ENCODE measurements around the gene LRRC46. TPM values are rescaled to one million over a fixed set of nuclear protein-coding genes. Genes with fewer than 3 reads are reported as not detected.
A peak's percentile ranks its signal among the peaks of the same experiment; 100 is the strongest.

LRRC46 gene
- total and polyA plus RNA-seq, 2 experiments from 2014 or later, result 1.9 TPM; not detected in 1

DNA sequence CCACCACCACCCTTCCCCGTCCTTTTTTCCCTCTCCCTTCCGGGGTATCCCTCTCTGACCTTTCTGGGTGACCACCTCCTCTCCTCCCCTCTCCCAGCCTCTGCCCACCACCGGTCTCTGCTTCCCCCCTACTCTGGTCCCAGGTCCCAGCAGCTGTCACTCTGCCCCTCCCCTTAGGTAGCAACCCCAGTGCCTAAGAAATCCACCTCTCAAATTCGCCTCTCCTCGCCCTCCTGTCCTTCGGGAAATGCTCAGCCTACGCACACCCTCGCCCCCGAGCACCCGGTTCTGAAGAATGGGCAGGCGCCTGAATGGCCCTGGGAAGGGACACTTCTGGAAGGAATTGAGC is 20.3 kb downstream of the LRRC46 start:
- no peak overlapping the region for H3K27ac ChIP-seq
- no peaks in the 10 kb centered on the region for H3K9me3 ChIP-seq (ENCODE audit: low read depth)
- no peak for DNase-seq (ENCODE audit: low read depth in 1 of 2, low spot score in 1 of 2)
- peaks cover 53% of the 10 kb centered on the region for H3K27me3 ChIP-seq
- TF ChIP-seq, protein P1, sequence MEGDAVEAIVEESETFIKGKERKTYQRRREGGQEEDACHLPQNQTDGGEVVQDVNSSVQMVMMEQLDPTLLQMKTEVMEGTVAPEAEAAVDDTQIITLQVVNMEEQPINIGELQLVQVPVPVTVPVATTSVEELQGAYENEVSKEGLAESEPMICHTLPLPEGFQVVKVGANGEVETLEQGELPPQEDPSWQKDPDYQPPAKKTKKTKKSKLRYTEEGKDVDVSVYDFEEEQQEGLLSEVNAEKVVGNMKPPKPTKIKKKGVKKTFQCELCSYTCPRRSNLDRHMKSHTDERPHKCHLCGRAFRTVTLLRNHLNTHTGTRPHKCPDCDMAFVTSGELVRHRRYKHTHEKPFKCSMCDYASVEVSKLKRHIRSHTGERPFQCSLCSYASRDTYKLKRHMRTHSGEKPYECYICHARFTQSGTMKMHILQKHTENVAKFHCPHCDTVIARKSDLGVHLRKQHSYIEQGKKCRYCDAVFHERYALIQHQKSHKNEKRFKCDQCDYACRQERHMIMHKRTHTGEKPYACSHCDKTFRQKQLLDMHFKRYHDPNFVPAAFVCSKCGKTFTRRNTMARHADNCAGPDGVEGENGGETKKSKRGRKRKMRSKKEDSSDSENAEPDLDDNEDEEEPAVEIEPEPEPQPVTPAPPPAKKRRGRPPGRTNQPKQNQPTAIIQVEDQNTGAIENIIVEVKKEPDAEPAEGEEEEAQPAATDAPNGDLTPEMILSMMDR (IDR thresholded peaks at IDR 0.05; ENCODE audit: low read depth, low read length), result no peak
- peaks cover 8% of the 10 kb centered on the region for H3K4me1 ChIP-seq (ENCODE audit: low read depth)
- H3K36me3 ChIP-seq, result no peaks in the 10 kb centered on the region
- no peak overlapping the region for H3K4me3 ChIP-seq

DNA sequence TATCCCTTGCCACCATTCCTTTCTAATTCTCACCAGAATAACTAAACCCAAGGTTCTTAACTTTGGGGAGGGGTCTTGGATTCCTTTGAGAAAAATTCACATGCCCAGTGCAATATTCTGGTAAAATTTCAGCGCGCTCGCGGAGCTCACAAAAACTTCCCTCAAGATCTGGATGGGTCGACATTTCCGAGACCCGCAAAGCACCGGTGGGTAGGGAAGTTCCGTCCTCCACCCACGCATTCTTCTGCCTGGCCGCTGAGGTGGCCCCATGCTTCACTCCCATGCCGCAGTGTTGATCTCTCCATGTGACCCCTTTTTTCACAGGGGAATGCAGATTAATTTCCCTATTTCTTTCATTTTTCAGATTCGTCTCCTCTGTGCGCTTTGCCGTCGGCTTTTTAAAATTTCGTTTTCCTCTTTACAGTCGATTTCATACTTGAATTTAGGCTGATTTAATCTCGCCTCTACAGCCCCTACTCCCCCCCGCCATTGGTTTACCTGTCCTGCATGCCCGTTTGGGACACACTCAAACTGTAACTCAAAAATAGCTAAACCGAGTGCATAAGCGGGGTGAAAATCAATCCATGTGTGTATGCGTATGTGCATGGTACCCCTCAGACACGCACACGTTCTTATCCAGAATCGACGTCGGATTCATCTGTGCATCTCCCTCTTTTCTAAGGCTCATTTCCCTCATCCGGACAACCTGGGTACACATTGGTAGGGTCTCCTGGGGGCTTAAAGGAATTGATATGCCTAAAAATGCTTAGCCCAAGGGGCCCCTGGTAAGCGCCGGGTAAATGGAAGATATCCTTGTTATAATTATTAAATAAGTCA is 20.9 kb downstream of the LRRC46 start:
- no peak for DNase-seq (ENCODE audit: low read depth in 1 of 2, low spot score in 1 of 2)
- H3K27me3 ChIP-seq, result peaks cover 53% of the 10 kb centered on the region
- TF ChIP-seq, protein P1 (IDR thresholded peaks at IDR 0.05; ENCODE audit: low read depth, low read length), result no peak
- H3K4me1 ChIP-seq (ENCODE audit: low read depth), result peaks cover 5% of the 10 kb centered on the region
- no peaks in the 10 kb centered on the region for H3K9me3 ChIP-seq (ENCODE audit: low read depth)
- H3K27ac ChIP-seq, result no peak overlapping the region
- H3K36me3 ChIP-seq, result no peaks in the 10 kb centered on the region
- no peak overlapping the region for H3K4me3 ChIP-seq

DNA sequence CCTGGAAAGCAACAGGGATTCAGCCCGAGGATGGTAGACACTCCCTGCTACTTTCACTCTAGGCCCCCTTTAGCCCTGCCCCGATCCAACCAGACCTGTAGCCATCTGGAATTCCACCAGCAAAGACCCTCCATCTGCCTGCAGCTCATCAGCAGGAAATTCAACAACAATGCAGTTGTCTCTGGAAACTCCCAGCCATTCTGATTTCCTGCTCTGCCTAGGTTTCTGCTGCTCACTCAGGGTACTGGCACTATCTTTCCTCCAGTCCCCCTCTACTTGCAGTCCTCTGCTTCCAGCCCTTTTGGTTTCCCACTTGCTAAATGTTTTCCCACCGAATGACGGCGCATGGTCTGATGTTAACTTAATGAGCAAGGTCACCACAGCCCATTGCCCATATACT is 22.1 kb downstream of the LRRC46 start:
- TF ChIP-seq, protein P1 (IDR thresholded peaks at IDR 0.05; ENCODE audit: low read depth, low read length), result no peak
- no peak overlapping the region for H3K27ac ChIP-seq
- no peak overlapping the region for H3K4me3 ChIP-seq
- H3K9me3 ChIP-seq (ENCODE audit: low read depth), result no peaks in the 10 kb centered on the region
- H3K27me3 ChIP-seq, result peaks cover 42% of the 10 kb centered on the region
- DNase-seq (ENCODE audit: low read depth in 1 of 2, low spot score in 1 of 2), result no peak
- no peaks in the 10 kb centered on the region for H3K36me3 ChIP-seq
- peaks cover 5% of the 10 kb centered on the region for H3K4me1 ChIP-seq (ENCODE audit: low read depth)

DNA sequence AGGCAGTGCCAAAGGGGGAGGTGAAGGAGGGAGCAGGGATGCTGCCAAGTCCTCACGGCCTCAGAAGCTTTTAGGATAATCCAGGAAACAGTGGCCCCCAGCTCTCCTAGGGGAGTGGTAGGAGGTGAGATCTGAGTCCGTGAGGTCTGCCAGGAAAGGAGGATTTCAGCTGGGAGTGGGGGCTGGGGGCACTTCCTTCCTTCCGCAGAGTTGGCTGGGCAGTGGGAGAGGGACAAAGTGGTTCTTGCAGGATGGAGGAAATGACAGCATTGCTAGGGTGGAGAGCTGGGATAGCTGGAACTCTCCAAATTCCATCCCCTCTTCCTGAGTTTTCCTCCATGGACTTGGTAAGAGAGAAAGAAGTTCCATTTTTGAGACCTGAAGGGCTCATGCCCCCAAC is 24.3 kb downstream of the LRRC46 start:
- TF ChIP-seq, protein P1 (IDR thresholded peaks at IDR 0.05; ENCODE audit: low read depth, low read length), result no peak
- no peaks in the 10 kb centered on the region for H3K36me3 ChIP-seq
- H3K4me1 ChIP-seq (ENCODE audit: low read depth), result peaks cover 5% of the 10 kb centered on the region
- peaks cover 30% of the 10 kb centered on the region for H3K27me3 ChIP-seq
- H3K4me3 ChIP-seq, result no peak overlapping the region
- DNase-seq (ENCODE audit: low read depth in 1 of 2, low spot score in 1 of 2), result peak in 1 of 2 donors; percentile 34
- no peak overlapping the region for H3K27ac ChIP-seq
- H3K9me3 ChIP-seq (ENCODE audit: low read depth), result no peaks in the 10 kb centered on the region

DNA sequence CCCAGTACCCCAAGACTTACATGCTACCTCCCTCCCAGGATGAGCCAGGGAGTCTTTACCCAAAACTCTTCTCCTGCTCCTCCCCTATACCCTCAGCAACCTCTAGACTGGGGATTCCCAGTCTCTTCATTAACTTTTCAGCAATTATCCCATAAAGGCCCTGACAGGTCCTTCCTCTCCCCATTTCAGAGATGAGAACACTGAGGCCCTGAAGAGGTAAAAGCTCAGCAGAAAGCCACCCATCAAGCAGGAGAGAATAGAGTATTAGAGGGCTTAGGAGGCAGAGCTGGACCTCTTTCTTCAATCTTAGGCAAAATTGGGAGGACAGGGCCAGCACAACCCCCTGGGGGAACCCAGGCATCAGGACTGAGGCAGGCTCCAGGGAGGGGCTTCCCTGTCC is 25.4 kb downstream of the LRRC46 start:
- TF ChIP-seq, protein P1 (IDR thresholded peaks at IDR 0.05; ENCODE audit: low read depth, low read length), result no peak
- H3K27me3 ChIP-seq, result peaks cover 24% of the 10 kb centered on the region

More for the DNA sequence above, 25.4 kb downstream of the LRRC46 start:
- no peak overlapping the region for H3K4me3 ChIP-seq
- peaks cover 4% of the 10 kb centered on the region for H3K4me1 ChIP-seq (ENCODE audit: low read depth)
- H3K27ac ChIP-seq, result no peak overlapping the region
- H3K36me3 ChIP-seq, result no peaks in the 10 kb centered on the region
- DNase-seq (ENCODE audit: low read depth in 1 of 2, low spot score in 1 of 2), result no peak
- no peaks in the 10 kb centered on the region for H3K9me3 ChIP-seq (ENCODE audit: low read depth)
